HG02970 (cell line): ENCODE measurements around the gene NFIC.
"Not testable (repeated sequence)": the region's sequence is repeated elsewhere in the genome, so short reads cannot be mapped to it uniquely, and the experiment has no call there.

Experiments
- ATAC-seq: cut with Tn5 transposase; IDR thresholded peaks from one replicate; pipeline ENCODE4 v1.9.1; 2021; ENCODE audit warnings: mild to moderate bottlenecking, moderate library complexity, moderate number of reproducible peaks; ENCODE audit not compliant: unreplicated experiment, low FRiP score

NFIC gene

DNA sequence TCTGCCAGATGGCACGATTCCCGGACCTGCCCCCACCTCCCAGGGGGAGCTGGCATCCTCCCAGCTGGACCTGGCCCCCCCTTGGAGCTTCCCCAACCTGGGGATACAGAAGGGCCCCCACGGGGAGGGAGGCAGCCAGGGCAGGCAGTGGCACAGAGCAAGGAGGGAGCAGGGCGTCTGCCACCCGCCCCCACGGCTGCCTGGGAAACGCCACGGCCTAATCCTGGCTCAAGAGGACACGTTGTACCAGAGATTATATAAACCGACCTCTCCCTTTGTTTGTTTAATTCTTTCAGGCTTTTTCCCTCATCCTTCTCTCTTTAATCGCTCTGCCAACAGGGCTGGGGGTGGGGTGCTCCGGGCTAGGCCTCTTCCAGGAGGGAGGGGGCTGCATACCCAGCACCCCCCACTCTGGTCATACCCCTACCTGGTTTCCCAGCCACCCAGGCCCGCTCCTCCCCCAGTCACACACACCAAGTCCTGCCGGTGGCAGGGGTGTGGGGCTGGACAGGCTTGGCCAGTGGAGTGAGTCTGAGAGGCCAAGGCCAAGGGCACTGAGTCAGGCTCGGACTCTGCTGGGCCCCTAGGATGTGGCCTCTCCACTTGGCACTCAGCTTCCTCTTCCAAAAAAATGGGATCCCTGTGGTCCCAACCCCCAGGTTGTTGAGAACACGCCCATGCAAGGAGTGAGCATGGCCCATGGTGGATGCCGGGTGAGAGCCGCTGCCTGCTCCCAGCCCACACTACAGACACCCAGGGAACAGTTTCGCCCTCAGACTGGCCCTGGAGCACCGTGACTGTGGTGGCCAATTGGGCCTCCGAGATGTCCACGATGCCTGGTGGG lies 29.5 kb upstream of the NFIC start:
- no peak for ATAC-seq

DNA sequence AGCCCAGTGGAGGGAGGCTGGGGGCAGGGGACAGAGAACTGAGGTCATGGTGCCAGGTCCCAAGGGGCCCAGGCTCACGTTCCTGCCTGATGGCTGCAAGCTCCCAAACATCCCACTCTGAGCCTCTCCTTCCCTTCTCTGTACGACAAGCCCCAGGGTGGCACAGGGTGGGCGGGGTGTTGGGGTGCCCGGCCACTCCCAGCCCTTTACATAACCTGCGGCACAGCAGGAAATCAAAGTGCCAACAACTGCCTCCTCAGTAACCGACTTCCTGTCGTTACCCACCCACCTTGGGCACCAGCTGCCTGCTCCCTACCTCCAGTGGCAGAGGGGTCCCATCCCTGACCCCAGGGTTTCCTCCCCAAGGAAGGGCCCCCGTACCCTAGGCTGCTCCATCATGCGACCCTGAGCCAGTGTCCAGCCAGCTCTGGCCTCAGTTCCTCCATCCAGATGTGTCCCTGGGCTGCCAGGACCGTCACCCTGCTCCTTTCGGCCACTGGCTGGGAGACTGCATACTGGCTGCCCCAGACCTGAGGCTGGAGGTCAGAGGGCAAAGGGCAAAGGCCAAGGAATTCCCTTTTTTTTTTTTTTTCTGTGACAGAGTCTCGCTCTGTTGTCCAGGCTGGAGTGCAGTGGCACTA lies 27.7 kb upstream of the NFIC start:
- no peak for ATAC-seq

DNA sequence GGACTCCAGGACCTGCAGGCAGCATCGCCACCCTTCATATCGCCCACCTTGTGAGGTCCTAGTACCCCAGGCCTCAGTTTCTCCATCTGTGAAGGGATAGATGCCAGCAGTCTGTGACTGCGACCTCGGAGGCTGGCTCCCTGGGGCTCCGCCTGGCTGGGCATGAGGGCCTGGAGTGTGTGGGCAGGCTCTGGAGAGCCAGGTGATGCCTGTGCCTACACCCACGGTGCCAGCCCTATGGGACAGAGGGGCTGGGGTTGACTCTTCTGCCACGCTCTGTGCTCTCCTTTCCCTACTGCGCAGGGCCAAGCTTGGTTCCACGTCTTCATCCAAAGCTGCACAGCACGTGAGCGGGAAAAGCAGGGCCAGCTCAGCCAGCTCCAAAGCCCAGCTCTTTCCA lies 26.0 kb upstream of the NFIC start:
- no peak for ATAC-seq

DNA sequence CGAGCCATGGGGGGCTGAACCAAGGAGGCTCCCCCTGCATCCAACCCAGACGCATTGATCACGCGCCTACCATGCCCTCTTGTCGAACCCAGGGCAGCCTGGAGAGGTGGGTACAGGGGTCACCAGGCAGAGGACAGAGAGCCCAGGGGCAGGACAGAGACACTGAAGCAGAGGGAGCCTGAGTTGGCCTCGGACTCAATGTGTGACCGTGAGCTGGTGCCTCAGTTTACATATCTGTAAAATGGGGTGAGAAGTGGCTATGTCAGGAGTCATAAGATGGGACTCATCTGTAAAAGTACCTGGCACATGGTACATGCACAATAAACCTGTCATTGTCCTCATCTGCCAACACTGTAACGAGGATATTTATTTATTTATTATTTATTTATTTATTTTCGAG lies 24.1 kb upstream of the NFIC start:
- no peak for ATAC-seq

DNA sequence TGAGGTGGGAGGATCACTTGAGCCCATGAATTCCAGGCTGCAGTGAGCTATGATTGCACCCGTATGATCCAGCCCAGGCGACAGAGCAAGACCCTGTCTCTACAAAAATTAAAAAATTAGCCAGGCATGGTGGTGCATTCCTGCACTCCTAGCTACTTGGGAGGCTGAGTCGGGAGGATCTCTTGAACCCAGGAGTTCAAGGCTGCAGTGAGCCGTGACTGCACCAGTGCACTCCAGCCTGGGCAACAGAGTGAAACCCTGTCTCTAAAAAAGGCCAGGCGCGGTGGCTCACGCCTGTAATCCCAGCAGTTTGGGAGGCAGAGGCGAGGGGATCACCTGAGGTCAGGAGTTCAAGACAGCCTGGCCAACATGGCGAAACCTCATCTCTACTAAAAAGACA lies 23.4 kb upstream of the NFIC start:
- ATAC-seq = not testable (repeated sequence)

DNA sequence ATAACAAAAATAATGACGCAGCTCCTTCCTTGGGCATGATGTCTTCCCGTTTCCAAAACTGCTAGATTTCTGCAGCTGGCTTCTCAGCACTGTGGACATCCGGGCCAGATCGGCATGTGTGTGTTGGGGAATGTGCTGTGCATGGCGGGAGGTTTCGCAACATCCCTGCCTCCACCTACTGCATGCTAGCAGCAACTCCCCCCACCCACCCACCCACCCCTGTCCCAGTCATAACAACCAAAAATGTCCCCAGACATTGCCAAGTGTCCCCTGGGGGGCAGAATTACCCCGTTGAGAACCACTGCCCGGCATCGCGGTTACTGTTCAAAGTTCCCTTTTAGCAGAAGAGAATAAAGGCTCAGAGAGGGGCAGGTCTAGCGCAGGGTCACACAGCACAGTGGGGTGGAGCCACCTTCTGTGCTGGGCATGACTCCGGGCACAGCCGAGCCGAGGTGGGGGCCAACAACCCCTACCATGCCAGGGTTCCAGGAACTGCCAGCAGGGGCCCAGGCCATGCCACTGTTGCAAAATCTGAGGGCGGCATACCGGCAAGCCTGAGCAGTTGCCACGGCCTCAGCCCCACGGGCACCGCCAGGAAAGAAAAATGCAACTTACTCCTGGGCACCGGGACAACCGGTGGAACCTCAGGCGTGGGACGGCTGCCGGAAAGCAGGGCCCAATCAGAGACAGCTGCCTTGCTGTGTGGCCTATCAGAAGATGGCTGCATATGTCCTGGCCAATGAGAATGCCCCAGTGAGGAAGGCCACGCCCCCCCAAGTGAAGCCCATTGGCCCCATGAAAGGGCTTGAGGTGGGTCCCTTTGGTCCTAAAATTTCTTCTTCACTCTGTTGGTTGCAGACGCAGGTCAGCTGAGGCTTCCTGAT lies 22.5 kb upstream of the NFIC start:
- no peak for ATAC-seq

DNA sequence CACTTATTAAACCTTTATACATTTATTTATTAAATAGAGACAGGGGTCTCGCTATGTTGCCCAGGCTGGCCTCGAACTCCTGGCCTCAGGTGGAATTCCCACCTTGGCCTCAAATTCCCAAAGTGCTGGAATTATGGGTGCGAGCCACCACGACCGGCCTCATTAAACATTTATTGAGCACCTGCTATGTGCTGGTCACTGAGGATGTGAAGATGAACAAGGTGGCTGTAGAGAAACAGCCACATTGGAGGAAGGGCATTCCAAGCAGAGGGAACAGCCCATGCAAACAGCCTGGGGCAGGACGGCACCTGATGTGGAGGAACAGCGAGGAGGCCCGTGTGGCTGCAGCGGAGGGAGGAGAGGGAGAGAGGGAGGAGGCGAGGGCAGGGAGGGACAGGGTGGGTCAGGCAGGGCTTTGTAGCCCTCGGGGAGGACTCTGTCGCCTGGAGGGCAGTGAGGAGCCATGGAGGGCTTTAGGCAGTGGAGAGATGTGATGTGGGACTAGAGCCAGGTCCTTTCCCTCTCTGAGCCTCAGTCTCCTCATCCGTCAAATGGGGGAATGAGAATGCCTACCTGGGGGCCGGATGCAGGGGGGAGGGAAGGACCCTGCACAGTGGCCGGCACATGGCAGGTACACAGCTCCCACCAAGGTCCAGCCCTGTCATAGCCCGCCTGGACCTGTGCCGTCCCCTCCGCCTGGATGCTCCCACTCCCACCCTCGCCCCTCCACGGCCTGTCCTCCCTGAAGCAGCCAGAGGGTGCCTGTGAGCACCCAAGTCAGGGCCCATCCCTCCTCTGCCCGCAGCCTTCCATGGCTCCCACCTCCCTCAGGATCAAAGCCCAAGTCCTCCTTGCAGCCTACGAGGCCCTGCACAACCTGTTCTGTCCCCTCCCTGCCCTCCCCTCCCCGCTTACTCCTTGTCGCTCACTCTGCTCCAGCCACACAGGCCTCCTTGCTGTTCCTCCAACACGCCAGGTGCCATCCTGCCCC lies 21.5 kb upstream of the NFIC start:
- no peak for ATAC-seq

DNA sequence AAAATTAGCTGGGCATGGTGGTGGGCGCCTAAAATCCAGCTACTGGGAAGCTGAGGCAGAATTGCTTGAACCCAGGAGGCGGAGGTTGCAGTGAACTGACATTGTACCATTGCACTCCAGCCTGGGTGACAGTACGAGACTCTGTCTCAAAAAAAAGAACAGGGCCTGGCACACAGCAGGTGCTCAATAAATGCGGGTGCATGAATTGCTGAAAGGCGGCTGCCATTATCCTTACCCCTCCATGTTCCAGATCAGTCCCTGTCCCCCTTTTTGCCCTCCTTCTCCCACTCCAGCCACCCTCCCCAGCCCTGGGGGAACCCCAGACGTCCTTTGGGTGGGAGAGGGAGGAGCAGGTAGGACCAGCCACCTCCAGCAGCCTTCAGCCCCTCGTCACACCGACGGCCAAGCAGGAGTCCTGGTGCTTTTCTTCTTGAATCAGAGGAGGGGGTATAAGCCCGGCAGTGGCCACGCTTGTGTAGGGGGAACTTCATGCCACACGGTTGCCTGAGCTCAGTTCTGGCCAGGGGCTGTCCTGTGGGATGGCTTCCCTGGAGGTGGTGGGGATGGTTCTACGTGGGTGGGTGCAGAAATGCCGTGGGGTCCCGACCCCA lies 20.4 kb upstream of the NFIC start:
- no peak for ATAC-seq

DNA sequence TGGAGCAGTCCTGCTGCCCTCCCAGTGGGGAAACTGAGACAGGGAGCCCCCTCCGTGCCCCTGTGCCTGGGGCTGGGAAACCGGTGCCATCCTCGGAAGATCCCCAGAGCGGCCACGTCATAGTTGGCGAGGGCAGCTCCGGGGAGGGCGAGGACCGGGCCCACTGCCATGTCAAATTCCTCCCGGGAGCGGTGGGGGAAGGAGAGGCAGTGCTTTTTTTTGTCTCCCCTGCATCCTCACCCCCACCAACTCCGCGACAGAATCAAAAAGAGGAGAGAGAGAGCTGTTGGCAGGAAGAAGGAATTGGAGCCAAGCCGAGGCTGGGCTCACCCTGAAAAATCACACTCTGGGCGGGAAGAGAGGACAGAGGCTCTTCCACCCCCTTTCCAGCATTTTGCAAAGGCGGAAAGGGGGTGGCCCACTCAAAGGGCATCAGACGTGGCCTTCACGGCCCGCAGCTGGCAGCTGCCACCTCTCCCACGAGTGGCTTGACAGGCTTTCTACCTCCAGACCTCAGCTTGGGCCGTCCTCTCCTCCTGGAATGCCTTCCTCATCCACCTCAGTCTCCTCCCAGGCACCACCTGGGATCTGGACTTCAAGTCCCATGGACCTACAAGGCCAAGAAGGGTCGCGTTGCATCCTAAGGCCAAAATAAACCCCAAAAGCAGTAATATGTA lies 19.6 kb upstream of the NFIC start:
- no peak for ATAC-seq

DNA sequence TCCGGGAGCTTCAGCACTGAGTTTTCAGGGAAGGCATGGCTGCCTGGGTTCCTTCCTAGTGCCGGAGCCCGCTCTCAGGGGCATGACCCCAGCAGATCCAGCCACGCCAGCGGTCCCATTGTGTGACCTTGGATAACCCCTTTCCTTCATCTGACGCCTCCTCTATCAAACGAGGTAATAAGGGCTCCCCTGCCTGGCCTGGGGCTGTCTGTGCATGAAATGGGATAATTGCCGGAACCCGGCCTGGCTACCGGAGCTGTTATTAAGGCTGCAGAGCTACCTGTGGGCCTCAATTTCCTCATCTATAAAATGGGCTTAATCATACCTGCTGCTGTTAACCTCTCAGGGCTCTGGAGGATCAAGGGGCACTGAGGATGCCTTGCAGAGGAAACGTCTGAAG lies 18.3 kb upstream of the NFIC start:
- no peak for ATAC-seq

DNA sequence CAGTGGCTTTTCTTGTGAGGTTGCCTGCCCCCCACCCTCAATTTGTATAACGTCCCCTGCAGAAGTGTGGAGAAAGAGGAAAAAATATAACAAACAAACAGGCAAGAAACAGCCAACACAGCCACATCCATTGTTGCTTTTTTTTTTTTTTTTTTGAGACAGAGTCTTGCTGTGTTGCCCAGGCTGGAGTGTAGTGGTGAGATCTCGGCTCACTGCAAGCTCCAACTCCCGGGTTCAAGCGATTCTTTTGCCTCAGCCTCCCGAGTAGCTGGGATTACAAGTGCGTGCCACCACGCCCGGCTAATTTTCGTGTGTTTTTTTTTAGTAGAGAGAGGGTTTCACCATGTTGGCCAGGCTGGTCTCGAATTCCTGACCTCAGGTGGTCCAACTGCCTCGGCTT lies 17.9 kb upstream of the NFIC start:
- not testable (repeated sequence) for ATAC-seq

DNA sequence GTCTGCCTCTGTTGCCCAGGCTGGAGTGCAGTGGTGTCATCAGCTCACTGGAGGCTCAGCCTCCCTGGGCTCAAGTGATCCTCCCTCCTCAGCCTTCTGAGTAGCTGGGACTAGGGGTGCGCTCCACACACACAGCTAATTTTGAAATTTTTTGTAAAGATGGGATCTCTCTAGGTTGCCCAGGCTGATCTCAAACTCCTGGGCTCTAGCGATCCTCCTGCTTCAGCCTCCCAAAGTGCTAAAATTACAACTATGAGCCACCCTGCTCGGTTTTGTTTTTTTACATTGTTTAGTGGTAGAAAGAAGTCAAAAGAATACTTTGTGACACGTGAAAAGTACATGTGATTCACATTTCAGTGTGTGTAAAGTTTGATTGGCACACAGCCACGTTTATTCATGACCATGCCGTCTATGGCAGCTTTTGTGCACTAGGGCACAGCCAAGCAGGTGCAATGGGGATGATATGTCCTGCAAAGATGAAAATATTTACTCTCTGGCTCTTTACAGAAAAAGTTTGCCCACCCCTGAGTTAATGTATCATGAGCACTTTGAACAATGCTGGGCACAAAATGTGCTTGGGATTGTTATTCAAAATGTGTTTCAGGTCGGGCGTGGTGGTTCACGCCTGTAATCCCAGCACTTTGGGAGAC lies 16.2 kb upstream of the NFIC start:
- no peak for ATAC-seq

DNA sequence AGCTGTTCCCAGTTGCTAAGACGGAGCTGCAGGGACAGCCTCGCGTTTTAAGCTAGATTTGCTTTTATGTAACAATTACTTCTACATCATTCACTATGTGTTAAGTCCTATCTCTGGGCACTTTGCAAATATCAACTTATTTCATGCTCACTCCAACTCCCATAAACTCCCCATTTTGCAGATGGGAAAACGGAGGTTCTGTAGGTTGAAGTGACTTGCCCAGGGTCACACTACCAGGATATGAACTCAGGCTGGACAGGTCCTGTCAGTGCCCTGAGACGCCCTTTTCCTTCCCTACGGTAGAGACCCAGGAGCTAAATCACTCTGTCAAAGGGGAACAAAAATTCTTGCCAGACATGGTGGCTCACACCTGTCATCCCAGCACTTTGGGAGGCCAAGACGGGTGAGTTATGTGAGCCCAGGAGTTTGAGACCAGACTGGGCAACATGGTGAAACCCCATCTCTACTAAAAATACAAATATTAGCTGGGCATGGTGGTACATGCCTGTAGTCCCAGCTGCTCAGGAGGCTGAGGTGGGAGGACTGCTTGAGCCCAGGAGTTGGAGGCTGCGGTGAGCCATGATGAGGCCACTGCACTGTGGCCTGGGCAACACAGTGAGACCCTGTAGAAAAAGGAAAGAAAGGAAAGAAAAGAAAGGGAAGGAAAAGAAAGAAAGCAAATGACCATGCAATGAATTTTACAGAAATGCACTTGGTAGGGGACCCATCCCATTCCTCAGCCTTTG lies 14.5 kb upstream of the NFIC start:
- ATAC-seq = no peak

DNA sequence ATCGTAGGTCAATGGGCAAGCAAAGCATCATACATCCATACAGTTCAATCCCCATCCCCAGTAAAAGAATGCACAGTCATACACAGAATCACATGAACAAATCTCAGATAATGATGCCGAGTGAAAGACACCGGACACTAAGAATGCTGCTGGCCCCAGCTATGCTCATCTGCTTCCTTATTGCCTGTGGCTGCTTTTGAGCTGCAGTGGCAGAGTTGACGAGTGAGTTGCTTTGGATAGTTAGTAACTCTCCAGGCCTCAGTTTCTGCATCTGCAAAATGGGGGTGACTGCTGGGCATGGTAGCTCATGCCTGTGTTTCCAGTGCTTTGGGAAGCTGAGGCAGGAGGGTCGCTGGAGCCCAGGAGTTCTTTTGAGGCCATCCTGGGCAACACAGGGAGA lies 12.9 kb upstream of the NFIC start:
- no peak for ATAC-seq

DNA sequence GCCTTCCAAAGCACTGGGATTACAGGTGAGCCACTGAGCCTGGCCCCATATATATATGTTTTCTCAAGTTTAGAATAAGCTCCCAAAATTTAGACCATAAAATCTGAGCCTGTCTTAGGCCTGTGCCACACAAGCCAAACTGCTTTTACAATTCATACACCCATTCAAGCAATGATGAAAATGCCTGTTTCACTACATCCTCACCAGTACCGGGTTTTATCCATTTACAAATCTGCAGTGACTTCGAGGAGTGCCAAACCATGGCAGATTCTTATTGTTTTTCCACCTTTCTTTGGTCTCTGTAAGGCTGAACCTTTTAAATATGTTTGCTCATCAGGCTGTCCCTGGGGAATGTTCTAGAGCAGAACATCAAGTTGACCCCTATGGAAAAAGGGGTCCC lies 9.6 kb upstream of the NFIC start:
- no peak for ATAC-seq

DNA sequence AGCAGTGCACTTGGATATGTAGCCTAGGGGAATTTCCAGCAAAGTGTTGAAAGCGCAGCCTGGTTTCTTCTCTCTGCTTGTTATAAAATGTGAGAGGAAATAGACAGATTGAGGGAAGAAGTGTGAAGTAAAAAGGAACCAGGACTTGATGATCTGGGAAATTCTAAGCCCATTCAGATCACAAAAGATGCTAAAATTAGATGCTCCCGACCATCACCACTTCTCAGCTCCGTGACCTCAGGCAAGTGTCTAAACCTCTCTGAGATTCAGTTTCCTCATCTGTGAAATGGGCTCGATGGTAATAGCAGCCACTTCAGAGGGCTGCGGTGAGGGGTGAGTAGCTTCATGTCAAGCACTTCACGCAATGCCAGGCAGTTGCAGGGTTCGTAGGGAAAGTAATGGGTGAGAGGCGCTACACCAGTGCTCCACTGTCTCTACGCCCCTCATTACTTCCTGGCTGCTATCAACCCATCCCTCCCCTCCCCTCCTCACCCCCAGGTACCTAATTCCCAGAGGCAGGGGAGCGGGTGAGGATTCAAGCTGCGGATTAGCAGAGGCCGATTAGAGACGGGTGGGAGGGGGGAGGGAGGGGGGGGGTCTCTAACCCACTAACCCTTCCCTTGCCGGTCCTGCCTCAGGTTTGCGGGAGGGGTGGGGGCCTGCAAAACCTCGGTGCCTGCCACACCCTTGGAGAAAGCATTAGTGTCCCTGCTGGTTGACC lies 9.0 kb upstream of the NFIC start:
- ATAC-seq = no peak

DNA sequence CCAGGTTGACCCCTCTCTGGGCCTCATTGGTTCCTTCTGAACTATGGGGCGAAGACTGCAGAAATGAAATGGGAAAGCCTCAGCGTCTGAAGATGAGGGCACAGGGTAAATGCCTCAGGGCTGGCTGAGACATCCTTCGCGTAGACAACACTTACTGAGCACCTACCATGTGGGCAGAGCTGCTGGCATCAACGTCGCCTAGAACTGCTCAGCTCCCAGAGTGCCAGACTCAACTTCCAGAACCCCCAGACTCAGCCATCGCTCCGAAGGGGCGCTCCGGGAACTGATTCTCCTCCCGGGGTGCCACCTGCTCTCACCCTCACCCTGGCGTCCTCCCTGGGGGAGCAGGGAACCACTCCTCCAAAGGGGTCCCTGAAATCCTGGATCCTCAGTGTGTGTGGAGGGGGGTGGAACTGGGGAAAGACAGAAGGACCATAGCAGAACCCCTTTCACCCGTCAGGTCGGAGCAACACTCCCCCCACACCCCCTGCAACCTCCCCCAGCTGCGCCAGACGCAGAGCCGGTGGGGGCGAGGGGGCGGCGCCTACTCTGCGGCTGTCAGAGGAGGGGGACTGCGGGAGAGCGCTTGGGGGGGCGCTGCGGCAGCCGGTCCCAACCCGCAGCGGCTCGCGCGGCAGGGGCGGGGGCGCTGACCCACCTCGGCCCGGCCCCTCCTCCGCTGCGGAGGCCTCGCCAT lies 8.2 kb upstream of the NFIC start:
- ATAC-seq = no peak
